ENCODE measurements around the gene DDOST. TPM values are rescaled to one million over a fixed set of nuclear protein-coding genes. Genes with fewer than 3 reads are reported as not detected.

DDOST gene
- total and polyA plus RNA-seq, 2 experiments from 2014 or later, result 320 to 405 TPM

- H3K79me2 ChIP-seq, result no peaks in the 10 kb centered on the region
- H3K27ac ChIP-seq, result no peak overlapping the region
- no peak for DNase-seq (ENCODE audit: low spot score)
- no peak overlapping the region for H3K4me2 ChIP-seq
- no peaks in the 10 kb centered on the region for H3K9me2 ChIP-seq (replicated peaks; ENCODE audit: insufficient read depth)
- no peaks in the 10 kb centered on the region for H3K9me3 ChIP-seq (ENCODE audit: low read depth)
- H2AFZ ChIP-seq, result no peak overlapping the region
- 84% methylated on average over 26 of the region's 26 CpGs for WGBS (ENCODE audit: low lambda C conversion rate, missing lambda C conversion rate)
- H3K4me3 ChIP-seq, result no peak overlapping the region
- H3K27me3 ChIP-seq, result no peaks in the 10 kb centered on the region
- H4K20me1 ChIP-seq (ENCODE audit: insufficient read depth, poor library complexity, severe bottlenecking), result no peaks in the 10 kb centered on the region
- no peak for TF ChIP-seq EZH2 (IDR thresholded peaks at IDR 0.05; ENCODE audit: borderline replicate concordance)
- TF ChIP-seq, protein P1, sequence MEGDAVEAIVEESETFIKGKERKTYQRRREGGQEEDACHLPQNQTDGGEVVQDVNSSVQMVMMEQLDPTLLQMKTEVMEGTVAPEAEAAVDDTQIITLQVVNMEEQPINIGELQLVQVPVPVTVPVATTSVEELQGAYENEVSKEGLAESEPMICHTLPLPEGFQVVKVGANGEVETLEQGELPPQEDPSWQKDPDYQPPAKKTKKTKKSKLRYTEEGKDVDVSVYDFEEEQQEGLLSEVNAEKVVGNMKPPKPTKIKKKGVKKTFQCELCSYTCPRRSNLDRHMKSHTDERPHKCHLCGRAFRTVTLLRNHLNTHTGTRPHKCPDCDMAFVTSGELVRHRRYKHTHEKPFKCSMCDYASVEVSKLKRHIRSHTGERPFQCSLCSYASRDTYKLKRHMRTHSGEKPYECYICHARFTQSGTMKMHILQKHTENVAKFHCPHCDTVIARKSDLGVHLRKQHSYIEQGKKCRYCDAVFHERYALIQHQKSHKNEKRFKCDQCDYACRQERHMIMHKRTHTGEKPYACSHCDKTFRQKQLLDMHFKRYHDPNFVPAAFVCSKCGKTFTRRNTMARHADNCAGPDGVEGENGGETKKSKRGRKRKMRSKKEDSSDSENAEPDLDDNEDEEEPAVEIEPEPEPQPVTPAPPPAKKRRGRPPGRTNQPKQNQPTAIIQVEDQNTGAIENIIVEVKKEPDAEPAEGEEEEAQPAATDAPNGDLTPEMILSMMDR (IDR thresholded peaks at IDR 0.05; ENCODE audit: poor library complexity), result no peak
- TF ChIP-seq EZH2phosphoT487 (IDR thresholded peaks at IDR 0.05; ENCODE audit: low read depth, severe bottlenecking, unreplicated experiment), result no peak
- H3K4me1 ChIP-seq (ENCODE audit: insufficient read depth), result no peaks in the 10 kb centered on the region
- H3K36me3 ChIP-seq (replicated peaks; ENCODE audit: insufficient read depth, low read depth), result no peaks in the 10 kb centered on the region
These were observed 25.9 kb upstream of the DDOST start for GRCh38 chr1:20686883-20687725.

DNA sequence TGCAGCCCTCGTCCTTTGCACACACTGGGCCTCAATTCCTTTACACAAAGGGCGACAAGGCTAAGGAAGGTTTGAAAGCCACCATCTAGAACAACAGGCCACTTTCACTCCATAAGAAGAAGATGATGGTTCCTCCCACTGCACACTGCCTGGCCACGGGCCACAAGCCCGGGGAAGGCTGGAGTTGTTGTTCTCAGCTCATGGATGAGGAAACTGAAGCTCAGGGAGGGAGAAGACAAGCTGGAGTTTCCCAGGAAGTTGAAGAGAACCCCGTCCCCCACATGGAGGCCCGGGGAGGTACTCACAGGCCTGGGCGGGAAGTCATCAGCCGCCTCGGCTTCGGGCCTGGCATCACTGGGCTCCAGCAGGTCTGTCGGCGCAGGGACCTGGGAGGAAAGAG is 24.6 kb upstream of the DDOST start:
- H3K9me3 ChIP-seq (ENCODE audit: low read depth), result no peaks in the 10 kb centered on the region
- no peaks in the 10 kb centered on the region for H3K27me3 ChIP-seq
- 86% methylated on average over 12 of the region's 12 CpGs for WGBS (ENCODE audit: low lambda C conversion rate, missing lambda C conversion rate)
- no peaks in the 10 kb centered on the region for H3K9me2 ChIP-seq (replicated peaks; ENCODE audit: insufficient read depth)
- H3K4me1 ChIP-seq (ENCODE audit: insufficient read depth), result no peaks in the 10 kb centered on the region
- no peaks in the 10 kb centered on the region for H3K79me2 ChIP-seq
- H3K36me3 ChIP-seq (replicated peaks; ENCODE audit: insufficient read depth, low read depth), result no peaks in the 10 kb centered on the region
- H2AFZ ChIP-seq, result no peak overlapping the region
- H3K4me2 ChIP-seq, result no peak overlapping the region
- H3K27ac ChIP-seq, result no peak overlapping the region
- no peak for TF ChIP-seq EZH2 (IDR thresholded peaks at IDR 0.05; ENCODE audit: borderline replicate concordance)
- no peak for TF ChIP-seq EZH2phosphoT487 (IDR thresholded peaks at IDR 0.05; ENCODE audit: low read depth, severe bottlenecking, unreplicated experiment)
- TF ChIP-seq, protein P1 (IDR thresholded peaks at IDR 0.05; ENCODE audit: poor library complexity), result no peak
- H4K20me1 ChIP-seq (ENCODE audit: insufficient read depth, poor library complexity, severe bottlenecking), result no peaks in the 10 kb centered on the region
- H3K4me3 ChIP-seq, result no peak overlapping the region
- no peak for DNase-seq (ENCODE audit: low spot score)

DNA sequence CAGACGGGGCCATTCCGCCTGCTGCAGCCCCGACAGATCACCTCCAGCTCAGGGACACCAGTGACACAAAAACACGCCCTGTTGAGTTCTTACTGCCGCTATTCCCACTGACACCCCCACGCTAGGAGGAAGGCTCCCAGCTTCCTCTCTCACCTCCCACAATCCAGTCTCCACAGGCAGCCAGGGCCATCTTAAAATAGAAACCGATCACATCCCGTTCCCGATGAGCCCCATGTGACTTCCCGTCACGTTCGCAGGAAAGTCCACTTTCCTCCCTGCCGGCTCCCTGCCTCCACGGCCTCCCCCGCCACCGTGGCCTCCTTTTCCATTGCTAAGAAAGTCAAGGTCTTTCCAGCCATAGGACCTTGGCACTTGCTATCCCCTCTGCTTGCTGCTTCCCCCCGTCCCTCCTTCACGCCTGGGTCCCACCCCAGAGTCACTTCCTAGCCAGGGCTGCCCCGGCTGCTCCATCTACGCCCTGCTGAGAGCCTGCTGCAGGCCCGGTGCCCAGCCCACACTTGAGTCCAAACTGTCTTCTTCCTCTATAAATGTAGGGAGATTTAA is 24.0 kb upstream of the DDOST start:
- Histone ChIP-seq H3K9me3 (ENCODE audit: low read depth) (no peaks in the 10 kb centered on the region), H3K79me2 (no peaks in the 10 kb centered on the region), H4K20me1 (ENCODE audit: insufficient read depth, poor library complexity, severe bottlenecking) (no peaks in the 10 kb centered on the region), H3K4me3 (no peak overlapping the region), H3K4me2 (no peak overlapping the region), H3K27ac (no peak overlapping the region), H3K27me3 (no peaks in the 10 kb centered on the region), H3K36me3 (replicated peaks; ENCODE audit: insufficient read depth, low read depth) (no peaks in the 10 kb centered on the region), H2AFZ (no peak overlapping the region), H3K4me1 (ENCODE audit: insufficient read depth) (no peaks in the 10 kb centered on the region), H3K9me2 (replicated peaks; ENCODE audit: insufficient read depth) (no peaks in the 10 kb centered on the region)
- no peak for TF ChIP-seq EZH2phosphoT487 (IDR thresholded peaks at IDR 0.05; ENCODE audit: low read depth, severe bottlenecking, unreplicated experiment)
- 82% methylated on average over 21 of the region's 21 CpGs for WGBS (ENCODE audit: low lambda C conversion rate, missing lambda C conversion rate)
- no peak for DNase-seq (ENCODE audit: low spot score)

- TF ChIP-seq, protein P1 (IDR thresholded peaks at IDR 0.05; ENCODE audit: poor library complexity), result no peak
- TF ChIP-seq EZH2 (IDR thresholded peaks at IDR 0.05; ENCODE audit: borderline replicate concordance) (no peak), EZH2phosphoT487 (IDR thresholded peaks at IDR 0.05; ENCODE audit: low read depth, severe bottlenecking, unreplicated experiment) (no peak)
- 92% methylated on average over 13 of the region's 14 CpGs for WGBS (ENCODE audit: low lambda C conversion rate, missing lambda C conversion rate)
- no peaks in the 10 kb centered on the region for H3K9me3 ChIP-seq (ENCODE audit: low read depth)
- no peaks in the 10 kb centered on the region for H3K4me1 ChIP-seq (ENCODE audit: insufficient read depth)
- H4K20me1 ChIP-seq (ENCODE audit: insufficient read depth, poor library complexity, severe bottlenecking), result no peaks in the 10 kb centered on the region
- no peak for DNase-seq (ENCODE audit: low spot score)
- H3K36me3 ChIP-seq (replicated peaks; ENCODE audit: insufficient read depth, low read depth), result no peaks in the 10 kb centered on the region
- H3K27ac ChIP-seq, result no peak overlapping the region
- H3K4me3 ChIP-seq, result no peak overlapping the region
- no peaks in the 10 kb centered on the region for H3K79me2 ChIP-seq
- H3K27me3 ChIP-seq, result no peaks in the 10 kb centered on the region
- no peak overlapping the region for H3K4me2 ChIP-seq
- H2AFZ ChIP-seq, result no peak overlapping the region
- no peaks in the 10 kb centered on the region for H3K9me2 ChIP-seq (replicated peaks; ENCODE audit: insufficient read depth)
These were observed 23.5 kb upstream of the DDOST start for GRCh38 chr1:20684651-20685050.
